OCI-LY7 (cell line): ENCODE results near the gene GADL1. TPM values are rescaled to one million over a fixed set of nuclear protein-coding genes. Genes with fewer than 3 reads are reported as not detected.

ENCODE experiments used
- BruUV-seq: library from RNA; stranded (reverse); fragments of 400-500 nt; replicated peaks from 2 replicates; lab custom pipeline; 2021; lab: Mats Ljungman, UMichigan
- CTCF ChIA-PET: fragments of 300-600 bp; sonication (Branson Sonifier 250); formaldehyde crosslinking; loops from one replicate; lab custom pipeline; 2022; ENCODE audit warnings: antibody characterized with exemption; ENCODE audit not compliant: unreplicated experiment; lab: Charles Lee
- POLR2A ChIA-PET: fragments of 300-600 bp; sonication (Branson Sonifier 250); formaldehyde crosslinking; loops from one replicate; lab custom pipeline; 2022; ENCODE audit warnings: antibody characterized with exemption; lab: Charles Lee
- DNase-seq: peaks from one replicate; pipeline ENCODE4 v3.0.0-alpha.2; 2015; ENCODE audit warnings: low spot score
- H2AFZ ChIP-seq: fragments of 200-600 bp; sonication (generic), shearing (Covaris generic); 2 replicates; pipeline ENCODE4 v1.6.1; 2014; ENCODE audit warnings: mild to moderate bottlenecking, antibody characterized with exemption, low read length, moderate library complexity
- H3K27ac ChIP-seq: fragments of 200-600 bp; sonication (generic); 2 replicates; pipeline ENCODE4 v1.5.1; 2014; ENCODE audit warnings: mixed run types, low read depth, mild to moderate bottlenecking, moderate library complexity, low read length, inconsistent platforms; ENCODE audit not compliant: poor library complexity, severe bottlenecking
- H3K36me3 ChIP-seq: fragments of 200-600 bp; sonication (generic); 2 replicates; pipeline ENCODE4 v1.6.1; 2014; ENCODE audit warnings: mild to moderate bottlenecking, antibody characterized with exemption, low read length, moderate library complexity, mixed read lengths; ENCODE audit not compliant: insufficient read depth
- H3K4me1 ChIP-seq: fragments of 200-600 bp; sonication (generic); 2 replicates; pipeline ENCODE4 v1.5.1; 2014; ENCODE audit warnings: mild to moderate bottlenecking, low read length; ENCODE audit not compliant: insufficient read depth, poor library complexity, severe bottlenecking
- H3K4me2 ChIP-seq: fragments of 200-600 bp; sonication (generic); 2 replicates; pipeline ENCODE4 v1.6.1; 2014; ENCODE audit warnings: mild to moderate bottlenecking, low read length
- H3K4me3 ChIP-seq: fragments of 200-600 bp; sonication (generic); 2 replicates; pipeline ENCODE4 v1.5.1; 2014; ENCODE audit warnings: mild to moderate bottlenecking, low read depth, low read length; ENCODE audit not compliant: poor library complexity, severe bottlenecking
- H3K79me2 ChIP-seq: fragments of 200-600 bp; sonication (generic); 2 replicates; pipeline ENCODE4 v1.6.1; 2016; ENCODE audit warnings: low read depth, mild to moderate bottlenecking, low read length, moderate library complexity, mixed read lengths; ENCODE audit not compliant: insufficient read depth
- H3K9me2 ChIP-seq: fragments of 200-600 bp; sonication (generic); 2 replicates; pipeline ENCODE4 v1.6.1; 2016; ENCODE audit warnings: mild to moderate bottlenecking, low read length, mixed read lengths; ENCODE audit not compliant: insufficient read depth
- H3K9me3 ChIP-seq: fragments of 200-600 bp; sonication (generic); 2 replicates; pipeline ENCODE4 v1.6.1; 2014; ENCODE audit warnings: mild to moderate bottlenecking, mixed run types, low read length, mixed read lengths
- H4K20me1 ChIP-seq: fragments of 200-600 bp; sonication (generic); 2 replicates; pipeline ENCODE4 v1.6.1; 2014; ENCODE audit warnings: mild to moderate bottlenecking, antibody characterized with exemption, low read length, moderate library complexity, mixed read lengths; ENCODE audit not compliant: insufficient read depth
- EZH2phosphoT487 ChIP-seq: fragments of 200-600 bp; sonication (generic); IDR thresholded peaks from 2 replicates; pipeline ENCODE4 v1.6.1; 2018; ENCODE audit warnings: low read depth, borderline replicate concordance, mild to moderate bottlenecking, mixed run types, antibody characterized with exemption, low read length, moderate library complexity, mixed read lengths
- intact Hi-C: fragments of 100-400 bp; cut with micrococcal nuclease; formaldehyde crosslinking; loops from one replicate; pipeline ENCODE4 v1.10.0; 2022; ENCODE audit not compliant: unreplicated experiment
- total RNA-seq, 2 experiments: library from RNA; depleted of rRNA in 1 of 2; stranded (reverse); fragments of >200 nt in 1 of 2; shearing (Covaris generic) in 1 of 2; gene quantifications; 2 replicates each; pipeline ENCODE4 v1.2.3, GENCODE V29; 2014 to 2022
- TF ChIP-seq, protein P1 (sequence below): fragments of 200-600 bp; sonication (generic); conservative IDR thresholded peaks from 2 replicates; pipeline ENCODE4 v1.5.1; 2014; ENCODE audit warnings: mild to moderate bottlenecking, antibody characterized with exemption, low read length, moderate library complexity, mixed read lengths

GADL1 gene
- total RNA-seq, 2 experiments from 2014 or later: not detected

- Histone ChIP-seq H3K9me2 (no peaks in the 10 kb centered on the region), H3K36me3 (no peaks in the 10 kb centered on the region), H3K27ac (no peak overlapping the region), H3K4me1 (no peaks in the 10 kb centered on the region), H2AFZ (no peak overlapping the region), H3K4me3 (no peak overlapping the region), H3K79me2 (no peaks in the 10 kb centered on the region), H4K20me1 (no peaks in the 10 kb centered on the region), H3K9me3 (peaks cover 14% of the 10 kb centered on the region), H3K4me2 (no peak overlapping the region)
- no peak for DNase-seq
- POLR2A ChIA-PET: interaction anchor here (0.6 to 1.0 kb wide), 2 partner anchors 14 to 378 kb away, joined by 4 read pairs; no protein-coding TSS in a partner anchor
- TF ChIP-seq, protein P1, sequence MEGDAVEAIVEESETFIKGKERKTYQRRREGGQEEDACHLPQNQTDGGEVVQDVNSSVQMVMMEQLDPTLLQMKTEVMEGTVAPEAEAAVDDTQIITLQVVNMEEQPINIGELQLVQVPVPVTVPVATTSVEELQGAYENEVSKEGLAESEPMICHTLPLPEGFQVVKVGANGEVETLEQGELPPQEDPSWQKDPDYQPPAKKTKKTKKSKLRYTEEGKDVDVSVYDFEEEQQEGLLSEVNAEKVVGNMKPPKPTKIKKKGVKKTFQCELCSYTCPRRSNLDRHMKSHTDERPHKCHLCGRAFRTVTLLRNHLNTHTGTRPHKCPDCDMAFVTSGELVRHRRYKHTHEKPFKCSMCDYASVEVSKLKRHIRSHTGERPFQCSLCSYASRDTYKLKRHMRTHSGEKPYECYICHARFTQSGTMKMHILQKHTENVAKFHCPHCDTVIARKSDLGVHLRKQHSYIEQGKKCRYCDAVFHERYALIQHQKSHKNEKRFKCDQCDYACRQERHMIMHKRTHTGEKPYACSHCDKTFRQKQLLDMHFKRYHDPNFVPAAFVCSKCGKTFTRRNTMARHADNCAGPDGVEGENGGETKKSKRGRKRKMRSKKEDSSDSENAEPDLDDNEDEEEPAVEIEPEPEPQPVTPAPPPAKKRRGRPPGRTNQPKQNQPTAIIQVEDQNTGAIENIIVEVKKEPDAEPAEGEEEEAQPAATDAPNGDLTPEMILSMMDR: no peak
- TF ChIP-seq EZH2phosphoT487: no peak
- intact Hi-C loops: no loop called here
- CTCF ChIA-PET: no interaction called here
- BruUV-seq: no TSS peak
Observed at GRCh38 chr3:30704931-30705890, 189.2 kb downstream of the GADL1 start.

GRCh38 chr3:30702828-30703397 is 191.5 kb downstream of the GADL1 start:
- Histone ChIP-seq H2AFZ (no peak overlapping the region), H3K4me1 (no peaks in the 10 kb centered on the region), H3K4me2 (no peak overlapping the region), H3K27ac (no peak overlapping the region), H3K79me2 (no peaks in the 10 kb centered on the region), H3K9me2 (no peaks in the 10 kb centered on the region), H3K9me3 (peaks cover 14% of the 10 kb centered on the region), H4K20me1 (no peaks in the 10 kb centered on the region), H3K36me3 (no peaks in the 10 kb centered on the region), H3K4me3 (no peak overlapping the region)
- POLR2A ChIA-PET: no interaction called here
- no peak for TF ChIP-seq EZH2phosphoT487
- TF ChIP-seq, protein P1: no peak
- no TSS peak for BruUV-seq
- no peak for DNase-seq
- CTCF ChIA-PET: no interaction called here
- intact Hi-C loops: no loop called here
